ENCODE data around the gene NACAD.

Gene NACAD

DNA sequence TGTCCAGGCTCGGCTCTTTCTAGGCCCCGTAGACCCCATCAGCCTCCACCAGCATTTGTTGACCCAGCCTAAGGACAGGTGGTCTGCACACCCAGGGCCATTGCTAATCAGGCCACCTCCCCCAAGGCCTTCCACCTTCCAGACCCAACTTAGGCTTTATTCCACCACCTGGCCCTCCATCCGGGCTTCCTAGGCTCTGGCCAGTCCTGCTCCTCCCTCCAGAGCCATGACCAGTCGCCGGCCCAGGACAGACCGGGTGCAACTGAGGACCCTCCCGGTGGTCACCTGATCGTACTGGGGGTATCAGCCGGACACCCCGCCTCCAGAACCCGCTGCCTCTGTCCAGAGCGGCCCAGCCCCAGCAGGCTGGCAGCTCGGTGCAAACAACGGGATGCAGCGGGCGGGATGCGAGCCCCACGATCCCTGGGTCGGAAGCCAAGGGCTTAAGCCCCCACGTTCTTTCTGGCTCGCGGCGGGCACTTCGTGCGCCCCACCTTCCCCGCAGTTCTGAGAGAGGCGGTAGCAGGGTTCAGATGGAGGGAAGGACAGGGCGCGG lies 545 bp downstream of the NACAD start:
- no peaks in the 10 kb centered on the region for H3K36me3 Mint-ChIP-seq (ENCODE audit: low read depth)
- H3K4me3 Mint-ChIP-seq: no peak overlapping the region
- H3K27ac Mint-ChIP-seq: no peak overlapping the region
- peaks cover 51% of the 10 kb centered on the region for H3K27me3 Mint-ChIP-seq
- intact Hi-C loops (cut with micrococcal nuclease): no loop called here
- H3K9me3 Mint-ChIP-seq: no peaks in the 10 kb centered on the region
- peaks cover 9% of the 10 kb centered on the region for H3K4me1 Mint-ChIP-seq (ENCODE audit: low read depth)

DNA sequence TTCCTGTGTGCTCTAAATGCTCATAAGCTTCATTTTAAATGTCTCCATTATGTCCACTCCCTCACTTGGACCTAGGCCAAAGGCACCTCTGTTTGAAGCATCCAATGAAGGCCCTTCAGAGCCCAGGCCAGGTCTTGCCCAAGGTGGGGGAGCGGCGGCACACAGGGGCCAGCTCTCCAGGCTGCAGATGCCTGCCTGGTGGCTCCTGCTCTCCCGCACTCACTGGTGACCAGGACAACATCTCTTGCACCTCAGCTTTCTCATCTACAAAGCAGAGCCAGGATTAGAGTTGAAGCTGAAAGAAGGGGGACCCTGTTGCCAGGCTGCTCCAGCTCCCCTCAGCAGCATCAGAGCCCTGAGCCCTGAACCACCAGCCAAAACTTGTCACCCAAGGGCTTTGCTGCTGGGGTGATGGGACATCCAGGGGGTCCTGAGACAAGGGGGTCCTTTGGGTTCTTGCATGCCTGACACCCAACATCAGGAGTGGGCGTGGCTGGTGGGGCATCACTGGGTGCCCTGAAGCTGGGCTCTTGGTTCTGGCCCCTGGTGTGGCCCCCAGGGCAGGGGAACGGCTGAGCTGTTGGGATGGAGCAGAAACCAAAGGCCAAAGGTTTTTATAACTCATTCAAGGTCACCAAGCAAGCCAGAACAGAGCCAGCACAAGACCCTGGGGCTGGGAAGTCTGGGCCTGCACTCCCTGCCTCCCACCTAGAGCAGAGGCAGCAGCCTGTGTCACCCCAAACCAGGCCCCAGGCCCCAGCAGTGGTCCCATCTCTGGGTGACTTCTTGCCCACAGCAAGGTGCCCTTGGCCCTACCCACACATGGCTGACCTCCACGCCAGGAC lies 1.2 kb downstream of the NACAD start:
- no peak overlapping the region for H3K4me3 Mint-ChIP-seq
- peaks cover 9% of the 10 kb centered on the region for H3K4me1 Mint-ChIP-seq (ENCODE audit: low read depth)
- no peak overlapping the region for H3K27ac Mint-ChIP-seq
- peaks cover 47% of the 10 kb centered on the region for H3K27me3 Mint-ChIP-seq
- intact Hi-C loops (cut with micrococcal nuclease): no loop called here
- no peaks in the 10 kb centered on the region for H3K36me3 Mint-ChIP-seq (ENCODE audit: low read depth)
- no peaks in the 10 kb centered on the region for H3K9me3 Mint-ChIP-seq

DNA sequence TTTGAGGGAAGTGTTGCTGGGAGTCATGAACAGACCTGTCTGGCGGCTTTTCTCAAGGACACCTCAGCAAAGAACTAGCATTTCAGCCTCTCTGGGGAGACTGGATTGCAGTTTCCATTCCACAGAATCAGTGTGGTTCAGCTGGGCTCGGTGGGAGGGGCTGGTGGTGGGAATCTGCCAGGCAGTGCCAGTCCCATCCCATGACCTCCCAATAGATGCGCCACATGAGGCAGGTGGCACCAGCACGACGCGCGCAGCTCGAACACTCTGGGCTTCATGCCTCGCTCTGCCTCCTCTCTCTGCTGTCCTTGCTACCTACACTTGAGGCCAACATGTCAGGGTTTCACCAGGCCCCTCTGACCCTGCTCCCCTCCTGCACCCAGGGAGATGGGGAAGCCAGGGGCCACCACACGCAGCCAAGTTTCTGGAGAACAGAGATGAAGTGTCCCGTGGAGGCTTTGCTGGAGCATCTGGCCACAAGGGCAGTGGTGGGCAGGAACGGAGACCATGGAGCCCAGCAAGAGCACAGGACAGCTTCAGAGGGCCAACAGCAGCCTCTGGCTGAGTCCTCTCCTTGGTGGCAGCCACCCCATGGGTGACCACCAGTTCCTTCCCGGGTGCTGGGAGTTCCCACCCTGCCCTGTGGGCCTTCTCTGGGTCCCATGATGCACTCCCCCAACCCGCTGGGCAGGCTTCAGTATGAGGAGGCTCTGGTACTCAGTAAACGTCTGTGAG lies 2.3 kb downstream of the NACAD start:
- Mint-ChIP-seq H3K27me3 (peaks cover 36% of the 10 kb centered on the region), H3K9me3 (no peaks in the 10 kb centered on the region), H3K4me3 (no peak overlapping the region), H3K36me3 (ENCODE audit: low read depth) (no peaks in the 10 kb centered on the region), H3K4me1 (ENCODE audit: low read depth) (peaks cover 9% of the 10 kb centered on the region), H3K27ac (no peak overlapping the region)
- intact Hi-C loops (cut with micrococcal nuclease): no loop called here

DNA sequence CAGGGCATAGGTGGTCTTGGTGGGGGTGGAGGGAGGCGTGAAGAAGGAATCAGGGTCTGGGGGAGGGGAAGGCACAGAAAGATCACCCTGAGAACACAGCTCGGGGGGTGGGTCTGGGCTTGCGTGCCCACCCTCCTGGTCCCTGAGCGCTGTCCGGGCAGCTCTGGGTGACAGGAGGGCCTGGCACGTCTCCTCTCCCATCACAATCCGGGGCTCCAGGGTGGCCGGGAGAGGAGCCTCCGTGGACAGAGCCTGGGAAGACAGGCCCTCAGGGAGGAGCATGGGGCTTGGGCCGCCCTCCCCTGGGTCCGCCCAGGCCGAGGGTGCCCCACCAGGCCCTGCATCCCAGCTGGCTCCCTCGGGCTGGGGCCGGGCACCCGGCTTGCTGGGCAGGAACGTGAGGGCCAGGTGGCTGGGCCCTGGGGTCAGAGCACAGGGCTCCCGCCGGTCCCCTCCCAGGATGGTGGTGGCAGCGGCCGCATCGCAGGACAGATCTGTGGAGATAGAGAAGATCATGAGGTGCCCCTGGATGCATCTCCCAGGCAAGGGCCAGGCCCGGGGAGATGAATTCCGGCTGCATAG lies 3.1 kb downstream of the NACAD start:
- Mint-ChIP-seq H3K36me3 (ENCODE audit: low read depth) (no peaks in the 10 kb centered on the region), H3K27ac (no peak overlapping the region), H3K4me3 (no peak overlapping the region), H3K27me3 (peaks cover 35% of the 10 kb centered on the region), H3K9me3 (no peaks in the 10 kb centered on the region), H3K4me1 (ENCODE audit: low read depth) (peaks cover 13% of the 10 kb centered on the region)
- intact Hi-C loops (cut with micrococcal nuclease): no loop called here

DNA sequence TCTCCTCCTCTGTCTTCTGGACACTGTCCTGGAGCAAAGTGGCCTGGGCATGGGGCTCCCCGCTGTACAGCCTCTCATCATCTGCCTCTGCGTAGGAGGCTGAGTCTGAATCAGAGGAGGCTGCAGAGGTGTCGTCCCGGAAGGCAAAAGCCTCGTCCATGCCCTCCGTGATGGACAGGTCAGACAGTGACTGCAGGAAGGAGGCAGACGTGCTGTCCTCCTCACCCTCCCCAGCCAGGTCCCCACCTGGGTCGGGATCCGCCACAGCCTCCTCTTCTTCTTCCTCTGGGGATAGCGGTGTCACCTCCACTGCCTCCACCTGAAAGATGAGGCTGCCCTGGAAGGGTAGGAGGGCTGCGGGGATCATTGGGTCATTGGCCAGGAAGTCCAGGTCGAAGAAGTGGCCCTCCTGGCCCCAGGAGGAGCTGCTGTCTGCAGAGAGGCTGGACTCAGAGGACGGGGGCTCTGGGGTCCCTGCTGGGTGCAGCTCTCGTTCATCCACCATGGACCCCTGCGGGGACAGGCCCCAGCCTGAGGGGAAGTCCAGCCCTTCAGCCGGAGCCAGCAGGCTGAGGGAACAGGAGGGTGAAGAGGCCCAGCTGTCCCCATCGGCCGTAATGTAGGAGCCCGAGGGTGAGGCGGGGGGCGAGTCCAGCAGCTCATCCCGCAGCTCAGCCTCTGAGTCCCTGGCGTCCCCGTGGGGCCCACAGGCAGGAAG lies 3.7 kb downstream of the NACAD start:
- Mint-ChIP-seq H3K4me1 (ENCODE audit: low read depth) (peaks cover 18% of the 10 kb centered on the region), H3K4me3 (no peak overlapping the region), H3K27me3 (peaks cover 30% of the 10 kb centered on the region), H3K27ac (no peak overlapping the region), H3K9me3 (no peaks in the 10 kb centered on the region), H3K36me3 (ENCODE audit: low read depth) (no peaks in the 10 kb centered on the region)
- intact Hi-C loops (cut with micrococcal nuclease): no loop called here

DNA sequence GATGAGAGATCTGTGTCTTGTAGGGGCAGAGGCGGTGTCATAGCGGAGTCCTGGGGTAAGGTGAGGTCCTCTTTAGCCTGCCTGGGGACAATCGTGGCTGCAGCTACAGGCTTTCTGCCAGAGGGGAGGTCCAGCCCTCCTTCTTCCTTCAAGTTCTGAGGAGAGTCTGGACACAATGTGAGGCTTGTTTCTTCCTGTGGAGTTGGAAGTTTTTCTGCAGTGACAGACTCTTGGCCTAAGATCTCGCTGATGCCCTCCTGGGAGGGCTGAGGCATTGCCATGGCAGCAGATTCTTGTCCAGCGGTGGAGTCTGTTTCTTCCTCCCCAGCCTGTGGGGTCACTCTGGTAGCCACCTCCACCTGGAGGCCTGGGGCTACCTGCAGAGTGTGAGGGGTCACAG lies 4.4 kb downstream of the NACAD start:
- Mint-ChIP-seq H3K9me3 (no peaks in the 10 kb centered on the region), H3K27me3 (peaks cover 23% of the 10 kb centered on the region), H3K36me3 (ENCODE audit: low read depth) (no peaks in the 10 kb centered on the region), H3K27ac (no peak overlapping the region), H3K4me3 (no peak overlapping the region), H3K4me1 (ENCODE audit: low read depth) (peaks cover 19% of the 10 kb centered on the region)
- intact Hi-C loops (cut with micrococcal nuclease): no loop called here

DNA sequence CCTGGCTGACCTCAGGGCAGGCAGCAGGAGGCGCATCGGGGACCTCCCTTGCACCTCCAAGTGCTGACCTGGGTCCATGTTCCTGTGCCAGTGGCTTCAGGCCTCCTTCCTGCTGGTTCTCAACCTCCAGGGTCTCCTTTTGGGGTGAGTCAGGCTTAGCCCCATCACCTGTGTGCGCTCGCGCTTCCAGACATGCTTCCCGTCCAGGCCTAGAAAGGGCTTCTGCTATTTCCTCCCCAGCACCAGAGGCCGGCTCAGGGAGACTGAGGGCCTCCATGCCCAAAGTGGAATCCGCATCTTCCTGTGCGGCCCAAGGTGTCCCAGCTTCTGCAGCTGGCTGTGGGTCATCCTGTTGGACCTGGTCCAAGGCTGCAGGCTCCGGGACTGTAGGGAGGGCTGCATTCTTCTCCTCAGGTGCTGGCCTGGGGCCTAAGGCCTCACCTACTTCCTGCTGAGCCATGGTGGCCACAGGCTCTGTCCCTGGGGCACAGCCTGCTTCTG lies 5.9 kb downstream of the NACAD start:
- Mint-ChIP-seq H3K27ac (no peak overlapping the region), H3K9me3 (no peaks in the 10 kb centered on the region), H3K4me3 (no peak overlapping the region), H3K36me3 (ENCODE audit: low read depth) (no peaks in the 10 kb centered on the region), H3K27me3 (peaks cover 11% of the 10 kb centered on the region), H3K4me1 (ENCODE audit: low read depth) (peaks cover 18% of the 10 kb centered on the region)
- intact Hi-C loops (cut with micrococcal nuclease): no loop called here

DNA sequence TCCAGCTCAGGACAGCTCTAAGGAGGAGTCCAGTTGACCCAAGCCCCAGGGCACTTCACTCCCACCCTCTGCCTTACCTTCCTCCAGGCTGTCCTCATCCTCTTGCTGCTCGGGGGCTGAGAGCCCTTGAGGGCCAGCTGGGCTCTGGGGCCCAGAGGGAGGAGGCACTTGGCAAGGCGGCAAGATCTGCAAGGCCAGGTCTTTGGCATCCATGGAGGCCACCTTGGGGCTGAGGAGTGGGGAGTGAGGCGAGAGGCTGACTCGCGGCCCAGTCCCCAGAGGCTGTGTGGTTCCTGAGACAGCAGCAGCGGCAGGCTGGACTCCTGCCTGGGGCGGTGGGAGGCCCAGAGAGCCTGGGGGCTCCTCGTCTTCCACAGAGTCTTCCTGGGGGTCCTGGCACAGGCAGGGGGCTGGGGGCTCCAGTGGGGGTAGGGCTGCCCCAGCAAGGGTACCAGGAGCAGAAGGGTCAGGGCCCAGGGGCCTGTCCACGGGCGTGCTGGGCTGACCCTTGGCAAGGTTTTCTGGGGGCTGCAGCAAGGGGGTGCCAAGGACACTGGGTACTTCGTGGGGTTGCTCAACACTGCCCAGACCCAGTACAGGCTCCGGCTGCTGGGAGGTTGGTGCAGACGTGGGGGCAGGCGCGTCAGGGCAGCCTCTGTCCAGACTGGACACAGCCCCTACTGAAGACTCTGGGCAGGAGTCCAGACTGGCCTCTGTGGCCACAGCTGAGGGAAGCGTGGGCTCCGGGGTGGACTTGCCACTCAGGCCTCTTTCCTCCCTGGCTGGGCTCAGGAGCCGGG lies 6.5 kb downstream of the NACAD start:
- intact Hi-C loops (cut with micrococcal nuclease): no loop called here
- no peak overlapping the region for H3K27ac Mint-ChIP-seq
- no peak overlapping the region for H3K4me3 Mint-ChIP-seq
- H3K27me3 Mint-ChIP-seq: peaks cover 4% of the 10 kb centered on the region
- peaks cover 18% of the 10 kb centered on the region for H3K4me1 Mint-ChIP-seq (ENCODE audit: low read depth)
- H3K36me3 Mint-ChIP-seq (ENCODE audit: low read depth): no peaks in the 10 kb centered on the region
- H3K9me3 Mint-ChIP-seq: no peaks in the 10 kb centered on the region

DNA sequence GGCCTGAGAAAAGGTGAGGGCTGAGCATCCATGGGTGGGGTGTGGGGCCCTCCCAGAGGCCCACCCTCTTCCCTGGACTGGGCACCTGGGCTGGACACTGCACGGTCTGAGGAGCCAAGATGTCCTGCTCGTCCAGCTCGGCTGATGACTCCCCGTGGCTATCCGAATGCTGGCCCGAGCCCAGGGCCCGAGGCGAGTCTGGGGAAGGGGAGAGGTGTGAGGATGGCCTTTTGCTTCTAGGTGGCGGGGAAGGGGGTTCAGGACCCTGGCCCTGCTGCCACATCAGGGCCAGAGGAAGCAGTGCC lies 7.1 kb downstream of the NACAD start:
- Mint-ChIP-seq H3K27me3 (peaks cover 2% of the 10 kb centered on the region), H3K4me1 (ENCODE audit: low read depth) (peaks cover 18% of the 10 kb centered on the region), H3K4me3 (no peak overlapping the region), H3K36me3 (ENCODE audit: low read depth) (peaks cover 6% of the 10 kb centered on the region), H3K9me3 (no peaks in the 10 kb centered on the region), H3K27ac (no peak overlapping the region)
- intact Hi-C loops (cut with micrococcal nuclease): no loop called here

DNA sequence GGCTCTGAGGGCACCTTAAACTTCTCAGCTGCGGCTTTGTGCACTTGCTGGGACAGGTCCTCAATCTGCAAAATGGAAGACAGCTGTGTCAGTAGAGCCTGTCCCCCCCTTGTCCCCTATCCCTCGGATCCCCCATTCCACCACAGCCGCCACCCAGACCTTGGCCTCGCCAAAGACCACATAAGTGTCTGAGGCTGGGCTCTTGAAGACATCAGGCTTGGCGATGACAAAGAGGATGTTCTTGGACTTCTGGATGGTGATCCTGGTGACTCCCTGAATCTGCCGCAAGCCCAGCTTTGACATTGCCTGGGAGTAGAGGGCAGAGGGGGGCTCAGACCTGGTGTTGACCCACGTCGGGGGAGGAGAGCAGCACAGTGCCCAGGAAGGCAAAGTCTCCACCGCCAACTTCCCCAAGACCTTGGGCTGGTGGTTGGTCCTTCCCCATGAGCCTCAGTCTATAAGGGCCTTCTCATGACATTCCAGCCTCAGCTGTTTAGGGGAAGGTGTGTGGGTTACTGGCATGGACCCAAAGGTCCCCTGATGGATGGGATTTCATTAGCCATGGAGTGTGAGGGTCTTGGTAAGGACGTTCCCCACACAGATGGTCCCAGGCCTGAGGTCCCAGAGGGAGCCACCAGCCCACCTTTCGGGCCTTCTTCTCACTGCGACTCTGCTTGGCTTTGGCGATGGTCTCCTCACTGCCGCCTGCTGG lies 7.7 kb downstream of the NACAD start:
- intact Hi-C loops (cut with micrococcal nuclease): no loop called here
- Mint-ChIP-seq H3K4me3 (no peak overlapping the region), H3K9me3 (no peaks in the 10 kb centered on the region), H3K4me1 (ENCODE audit: low read depth) (peaks cover 18% of the 10 kb centered on the region), H3K27me3 (no peaks in the 10 kb centered on the region), H3K36me3 (ENCODE audit: low read depth) (peaks cover 11% of the 10 kb centered on the region), H3K27ac (peak overlapping the region; percentile 29)

DNA sequence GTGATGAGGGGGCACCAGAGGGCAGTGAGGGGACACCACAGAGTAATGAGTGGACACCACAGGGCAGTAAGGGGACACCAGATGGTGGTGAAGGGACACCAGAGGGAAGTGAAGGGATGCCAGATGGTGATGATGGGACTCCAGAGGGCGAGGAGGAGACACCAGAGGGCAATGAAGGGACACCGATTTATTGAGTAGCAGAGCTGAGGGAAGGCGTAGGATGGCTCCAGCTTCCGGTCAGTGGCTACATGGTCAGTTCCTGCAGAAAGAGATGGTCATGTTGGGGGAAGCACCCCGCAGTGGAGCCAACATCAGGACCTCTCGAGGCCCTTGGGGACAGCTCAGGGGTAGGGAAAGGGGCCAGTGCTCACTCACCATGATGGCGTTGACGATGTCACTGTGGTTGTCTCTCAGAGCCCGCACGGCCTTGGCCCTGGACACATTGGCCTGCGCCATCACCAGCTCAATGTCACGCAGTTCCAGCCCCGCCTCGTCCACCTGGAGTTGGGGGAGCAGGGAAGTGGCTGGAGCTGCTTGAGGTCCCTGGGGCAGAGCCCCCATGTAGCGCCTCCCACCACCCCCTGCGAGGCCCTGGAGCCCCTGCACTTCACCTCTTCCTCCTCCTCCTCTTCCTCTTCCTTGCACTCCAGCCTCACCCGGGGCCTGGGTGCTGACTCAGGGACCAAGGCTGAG lies 8.4 kb downstream of the NACAD start:
- H3K27ac Mint-ChIP-seq: peak overlapping the region; percentile 29
- H3K4me3 Mint-ChIP-seq: no peak overlapping the region
- H3K4me1 Mint-ChIP-seq (ENCODE audit: low read depth): peaks cover 18% of the 10 kb centered on the region
- no peaks in the 10 kb centered on the region for H3K9me3 Mint-ChIP-seq
- no peaks in the 10 kb centered on the region for H3K27me3 Mint-ChIP-seq
- intact Hi-C loops (cut with micrococcal nuclease): no loop called here
- H3K36me3 Mint-ChIP-seq (ENCODE audit: low read depth): peaks cover 18% of the 10 kb centered on the region

DNA sequence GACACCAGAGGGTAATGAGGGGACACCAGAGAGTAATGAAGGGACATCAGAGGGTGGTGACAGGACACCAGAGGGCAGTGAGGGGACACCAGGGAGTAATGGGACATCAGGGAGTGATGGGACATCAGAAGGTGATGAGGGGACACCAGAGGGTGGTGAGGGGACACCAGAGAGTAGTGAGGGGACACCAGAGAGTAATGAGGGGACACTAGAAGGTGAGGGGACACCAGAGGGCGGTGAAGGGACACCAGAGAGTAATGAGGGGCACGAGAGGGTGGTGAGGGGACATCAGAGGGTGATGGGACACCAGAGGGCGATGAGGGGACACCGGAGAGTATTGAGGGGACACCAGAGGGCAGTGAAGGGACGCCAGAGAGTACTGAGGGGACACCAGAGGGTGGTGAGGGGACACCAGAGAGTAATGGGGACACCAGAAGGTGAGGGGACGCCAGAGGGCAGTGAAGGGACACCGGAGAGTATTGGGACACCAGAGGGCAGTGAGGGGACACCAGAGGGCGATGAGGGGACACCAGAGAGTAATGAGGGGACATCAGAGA lies 10.6 kb downstream of the NACAD start:
- Mint-ChIP-seq H3K36me3 (ENCODE audit: low read depth) (peaks cover 40% of the 10 kb centered on the region), H3K4me3 (no peak overlapping the region), H3K27ac (peak overlapping the region; percentile 9), H3K9me3 (no peaks in the 10 kb centered on the region), H3K4me1 (ENCODE audit: low read depth) (peaks cover 20% of the 10 kb centered on the region), H3K27me3 (no peaks in the 10 kb centered on the region)
- intact Hi-C loops (cut with micrococcal nuclease): loop anchor here (2.0 kb wide), 1 partner anchor 59 kb away; no protein-coding TSS in a partner anchor
